Suprapubic skin (tissue), 4 donors: ENCODE data around the gene LCAT. TPM values are rescaled to one million over a fixed set of nuclear protein-coding genes. Genes with fewer than 3 reads are reported as not detected.

Experiments used
- DNase-seq, 2 donors: peaks; one replicate each; pipeline ENCODE4 v3.0.0-alpha.2; 2019; ENCODE audit warnings: low spot score in 2 of 2
- H3K27ac ChIP-seq: fragments of 200-600 bp; sonication (generic); one replicate; pipeline ENCODE4 v1.5.1; 2019
- H3K27me3 ChIP-seq: fragments of 200-600 bp; sonication (generic); one replicate; pipeline ENCODE4 v1.5.1; 2019
- H3K36me3 ChIP-seq: fragments of 200-600 bp; sonication (generic); one replicate; pipeline ENCODE4 v1.5.1; 2019
- H3K4me1 ChIP-seq: fragments of 200-600 bp; sonication (generic); one replicate; pipeline ENCODE4 v1.5.1; 2019
- H3K4me3 ChIP-seq: fragments of 200-600 bp; sonication (generic); one replicate; pipeline ENCODE4 v1.5.1; 2019; ENCODE audit warnings: mild to moderate bottlenecking
- H3K9me3 ChIP-seq: fragments of 200-600 bp; sonication (generic); one replicate; pipeline ENCODE4 v1.5.1; 2019
- CTCF ChIP-seq, 2 donors: fragments of 200-600 bp in 1 of 2; fragments of 450-650 bp in 1 of 2; sonication (generic) in 1 of 2; IDR thresholded peaks; one replicate each; pipeline ENCODE4 v1.5.1; 2016 to 2019; ENCODE audit warnings: antibody characterized with exemption in 2 of 2, mild to moderate bottlenecking in 1 of 2, moderate library complexity in 1 of 2
- EP300 ChIP-seq: sonication (generic); formaldehyde crosslinking; IDR thresholded peaks from one replicate; pipeline ENCODE4 v1.6.1; 2017; ENCODE audit warnings: antibody characterized with exemption
- POLR2A ChIP-seq, 2 donors: fragments of 450-650 bp; IDR thresholded peaks; one replicate each; pipeline ENCODE4 v1.6.1; 2017; ENCODE audit warnings: antibody characterized with exemption in 2 of 2, mild to moderate bottlenecking in 2 of 2, moderate library complexity in 2 of 2
- POLR2AphosphoS5 ChIP-seq, 3 donors: sonication (generic); formaldehyde crosslinking; IDR thresholded peaks; one replicate each; pipeline ENCODE4 v1.6.1; 2017; ENCODE audit warnings: antibody characterized with exemption in 3 of 3
- WGBS: methylation state at CpG from one replicate; pipeline ENCODE4 v1.1.5; 2018; 5-methylcytosine and 5-hydroxymethylcytosine counted together
- total RNA-seq, 4 donors: library from RNA; depleted of rRNA; stranded (reverse); fragments of >200 nt; gene quantifications; one replicate each; pipeline ENCODE4 v1.1.0, GENCODE V29; 2016

LCAT gene
- total RNA-seq, 4 donors from 2014 or later = 10.6 to 61.4 (median 22.6) TPM

GRCh38 chr16:67928561-67929364 is 15.2 kb downstream of the LCAT start:
- peak in 1 of 2 donors; percentile 84 for DNase-seq
- peaks cover 34% of the 10 kb centered on the region for H3K36me3 ChIP-seq
- WGBS = 66% methylated on average over 6 of the region's 16 CpGs
- H3K4me1 ChIP-seq = peaks cover 29% of the 10 kb centered on the region
- TF ChIP-seq EP300 = no peak
- TF ChIP-seq CTCF (IDR thresholded peaks at IDR 0.05) = peak; percentile 59 to 85
- no peak for TF ChIP-seq POLR2A (IDR thresholded peaks at IDR 0.05)
- no peak for TF ChIP-seq POLR2AphosphoS5 (IDR thresholded peaks at IDR 0.05)
- no peak overlapping the region for H3K27ac ChIP-seq
- no peaks in the 10 kb centered on the region for H3K27me3 ChIP-seq
- H3K9me3 ChIP-seq = no peaks in the 10 kb centered on the region
- no peak overlapping the region for H3K4me3 ChIP-seq

- Histone ChIP-seq H3K9me3 (no peaks in the 10 kb centered on the region), H3K4me1 (peaks cover 35% of the 10 kb centered on the region), H3K27me3 (no peaks in the 10 kb centered on the region), H3K4me3 (no peak overlapping the region), H3K36me3 (peaks cover 34% of the 10 kb centered on the region), H3K27ac (no peak overlapping the region)
- no peak for TF ChIP-seq POLR2AphosphoS5 (IDR thresholded peaks at IDR 0.05)
- TF ChIP-seq CTCF (IDR thresholded peaks at IDR 0.05) = no peak
- TF ChIP-seq EP300 = no peak
- TF ChIP-seq POLR2A (IDR thresholded peaks at IDR 0.05) = no peak
- DNase-seq = no peak
- WGBS = 83% methylated on average over 7 of the region's 7 CpGs
Observed at GRCh38 chr16:67928147-67928546, 15.8 kb downstream of the LCAT start.

DNA sequence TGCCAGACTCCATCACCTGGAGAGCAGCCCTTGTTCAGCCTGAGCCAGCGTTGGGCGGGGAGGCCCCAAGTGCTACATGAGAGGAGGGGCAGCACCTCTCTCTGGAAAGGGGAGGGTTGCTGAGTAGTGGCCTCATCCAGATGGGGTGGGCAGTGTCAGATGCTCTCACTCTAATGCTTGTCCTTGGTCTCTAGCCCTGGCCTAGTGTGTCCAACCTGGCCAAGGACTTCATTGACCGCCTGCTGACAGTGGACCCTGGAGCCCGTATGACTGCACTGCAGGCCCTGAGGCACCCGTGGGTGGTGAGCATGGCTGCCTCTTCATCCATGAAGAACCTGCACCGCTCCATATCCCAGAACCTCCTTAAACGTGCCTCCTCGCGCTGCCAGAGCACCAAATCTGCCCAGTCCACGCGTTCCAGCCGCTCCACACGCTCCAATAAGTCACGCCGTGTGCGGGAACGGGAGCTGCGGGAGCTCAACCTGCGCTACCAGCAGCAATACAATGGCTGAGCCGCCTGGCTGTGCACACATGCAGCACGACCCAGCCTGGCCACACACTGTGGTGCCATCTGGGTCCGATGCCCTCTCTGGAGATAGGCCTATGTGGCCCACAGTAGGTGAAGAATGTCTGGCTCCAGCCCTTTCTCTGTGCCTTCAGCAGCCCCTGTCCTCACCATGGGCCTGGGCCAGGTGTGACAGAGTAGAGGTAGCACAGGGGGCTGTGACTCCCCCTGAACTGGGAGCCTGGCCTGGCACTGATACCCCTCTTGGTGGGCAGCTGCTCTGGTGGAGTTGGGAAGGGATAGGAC is 16.6 kb downstream of the LCAT start:
- no peak for TF ChIP-seq POLR2A (IDR thresholded peaks at IDR 0.05)
- no peak for TF ChIP-seq EP300
- TF ChIP-seq CTCF (IDR thresholded peaks at IDR 0.05) = no peak
- no peak for TF ChIP-seq POLR2AphosphoS5 (IDR thresholded peaks at IDR 0.05)
- Histone ChIP-seq H3K36me3 (peaks cover 34% of the 10 kb centered on the region), H3K27ac (no peak overlapping the region), H3K4me3 (no peak overlapping the region), H3K9me3 (no peaks in the 10 kb centered on the region), H3K27me3 (no peaks in the 10 kb centered on the region), H3K4me1 (peaks cover 43% of the 10 kb centered on the region)
- whole genome bisulfite sequencing = 90% methylated on average over 22 of the region's 22 CpGs
- DNase-seq = no peak

DNA sequence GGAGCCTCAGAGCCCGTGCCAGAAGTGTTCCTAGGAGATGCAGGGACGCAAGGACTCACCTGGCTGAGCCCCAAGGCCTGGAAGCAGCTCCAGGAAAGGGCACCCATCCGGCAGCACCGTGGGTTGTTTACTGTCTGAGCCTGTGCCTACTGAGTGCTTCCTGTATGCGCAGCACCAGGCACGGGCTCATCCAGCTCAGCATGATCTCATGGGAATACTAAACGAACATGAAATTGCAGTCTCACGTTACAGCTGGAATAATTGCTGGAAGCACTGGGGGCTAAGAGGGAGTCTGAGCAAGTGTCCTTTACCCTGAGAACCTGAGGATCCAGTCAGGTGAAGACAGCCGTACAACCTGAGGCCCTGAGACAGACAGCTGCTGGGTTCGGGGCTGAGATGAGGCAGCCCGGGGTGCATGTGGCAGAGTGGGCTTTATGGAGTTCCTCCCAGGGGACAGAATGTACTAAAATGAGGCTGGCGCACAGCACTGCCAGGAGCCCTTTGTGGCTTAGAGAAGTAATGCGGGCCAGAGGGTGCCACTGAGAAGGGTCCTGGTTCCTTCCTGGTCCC is 17.7 kb downstream of the LCAT start:
- TF ChIP-seq POLR2AphosphoS5 (IDR thresholded peaks at IDR 0.05) = no peak
- no peak for TF ChIP-seq POLR2A (IDR thresholded peaks at IDR 0.05)
- TF ChIP-seq CTCF (IDR thresholded peaks at IDR 0.05) = no peak
- no peak for TF ChIP-seq EP300
- H3K27me3 ChIP-seq = no peaks in the 10 kb centered on the region
- no peak overlapping the region for H3K4me3 ChIP-seq
- DNase-seq = no peak
- 44% methylated on average over 8 of the region's 13 CpGs for WGBS
- H3K27ac ChIP-seq = peak overlapping the region; percentile 2
- H3K36me3 ChIP-seq = peaks cover 30% of the 10 kb centered on the region
- no peaks in the 10 kb centered on the region for H3K9me3 ChIP-seq
- H3K4me1 ChIP-seq = peaks cover 49% of the 10 kb centered on the region
